CD4-positive, alpha-beta T cell treated with Interleukin-15 for 4 hours (primary cell): ENCODE results near the gene LDB3.
A peak's percentile ranks its signal among the peaks of the same experiment; 100 is the strongest.

Source experiments
- DNase-seq: peaks from one replicate; pipeline ENCODE4 v3.0.0-alpha.2; 2020; ENCODE audit warnings: low spot score

LDB3 gene

GRCh38 chr10:86706401-86706841, 38.1 kb downstream of the LDB3 start:
- no peak for DNase-seq

GRCh38 chr10:86706977-86707376, 38.7 kb downstream of the LDB3 start:
- DNase-seq, result no peak

GRCh38 chr10:86707505-86707904, 39.2 kb downstream of the LDB3 start:
- DNase-seq, result no peak

- no peak for DNase-seq
Measured at GRCh38 chr10:86708068-86708782, 39.9 kb downstream of the LDB3 start.

- DNase-seq, result no peak
Measured at GRCh38 chr10:86708783-86709380, 40.6 kb downstream of the LDB3 start.

GRCh38 chr10:86709396-86710185, 41.3 kb downstream of the LDB3 start:
- no peak for DNase-seq

GRCh38 chr10:86710987-86711512, 42.7 kb downstream of the LDB3 start:
- peak; percentile 87 for DNase-seq

GRCh38 chr10:86711513-86712316, 43.4 kb downstream of the LDB3 start:
- DNase-seq, result peak; percentile 39

GRCh38 chr10:86712317-86712707, 44.0 kb downstream of the LDB3 start:
- no peak for DNase-seq

GRCh38 chr10:86715156-86715795, 47.0 kb downstream of the LDB3 start:
- no peak for DNase-seq

- DNase-seq, result no peak
Measured at GRCh38 chr10:86715836-86716235, 47.5 kb downstream of the LDB3 start.

- no peak for DNase-seq
Measured at GRCh38 chr10:86716466-86716865, 48.2 kb downstream of the LDB3 start.

- no peak for DNase-seq
Measured at GRCh38 chr10:86718556-86718955, 50.2 kb downstream of the LDB3 start.

- no peak for DNase-seq
Measured at GRCh38 chr10:86721232-86721631, 52.9 kb downstream of the LDB3 start.

- no peak for DNase-seq
Measured at GRCh38 chr10:86723009-86723408, 54.7 kb downstream of the LDB3 start.

GRCh38 chr10:86724445-86724844, 56.1 kb downstream of the LDB3 start:
- no peak for DNase-seq

GRCh38 chr10:86725980-86726676, 57.8 kb downstream of the LDB3 start:
- DNase-seq, result no peak

GRCh38 chr10:86726677-86726999, 58.3 kb downstream of the LDB3 start:
- DNase-seq, result no peak

- DNase-seq, result no peak
Measured at GRCh38 chr10:86727470-86727869, 59.2 kb downstream of the LDB3 start.

- DNase-seq, result no peak
Measured at GRCh38 chr10:86728056-86728455, 59.7 kb downstream of the LDB3 start.

- DNase-seq, result no peak
Measured at GRCh38 chr10:86729677-86730076, 61.4 kb downstream of the LDB3 start.
